Measurements from ENCODE around the gene PDIA5.

PDIA5 gene

GRCh38 chr3:123050666-123051065 lies 16.2 kb upstream of the PDIA5 start:
- Histone ChIP-seq H3K27me3 (replicated peaks; ENCODE audit: control insufficient read depth, insufficient read depth, low read length) (no peaks in the 10 kb centered on the region), H3K4me3 (replicated peaks; ENCODE audit: low read depth, low read length) (no peak overlapping the region), H3K36me3 (ENCODE audit: control insufficient read depth, insufficient read depth, low read length) (no peaks in the 10 kb centered on the region)
- no peak for TF ChIP-seq CTCF (IDR thresholded peaks at IDR 0.05; ENCODE audit: insufficient read depth, low read length, poor library complexity, severe bottlenecking)
- DNase-seq (ENCODE audit: extremely low read depth, insufficient read length): no peak

GRCh38 chr3:123053107-123053506 lies 13.7 kb upstream of the PDIA5 start:
- Histone ChIP-seq H3K27me3 (replicated peaks; ENCODE audit: control insufficient read depth, insufficient read depth, low read length) (no peaks in the 10 kb centered on the region), H3K36me3 (ENCODE audit: control insufficient read depth, insufficient read depth, low read length) (no peaks in the 10 kb centered on the region), H3K4me3 (replicated peaks; ENCODE audit: low read depth, low read length) (no peak overlapping the region)
- no peak for TF ChIP-seq CTCF (IDR thresholded peaks at IDR 0.05; ENCODE audit: insufficient read depth, low read length, poor library complexity, severe bottlenecking)
- DNase-seq (ENCODE audit: extremely low read depth, insufficient read length): no peak

- H3K27me3 ChIP-seq (replicated peaks; ENCODE audit: control insufficient read depth, insufficient read depth, low read length): no peaks in the 10 kb centered on the region
- H3K4me3 ChIP-seq (replicated peaks; ENCODE audit: low read depth, low read length): no peak overlapping the region
- TF ChIP-seq CTCF (IDR thresholded peaks at IDR 0.05; ENCODE audit: insufficient read depth, low read length, poor library complexity, severe bottlenecking): no peak
- DNase-seq (ENCODE audit: extremely low read depth, insufficient read length): no peak
- no peaks in the 10 kb centered on the region for H3K36me3 ChIP-seq (ENCODE audit: control insufficient read depth, insufficient read depth, low read length)
Measured at GRCh38 chr3:123054109-123054778, 12.6 kb upstream of the PDIA5 start.

- no peak for TF ChIP-seq CTCF (IDR thresholded peaks at IDR 0.05; ENCODE audit: insufficient read depth, low read length, poor library complexity, severe bottlenecking)
Measured at GRCh38 chr3:123054931-123055330, 11.9 kb upstream of the PDIA5 start.

GRCh38 chr3:123055352-123055751 lies 11.5 kb upstream of the PDIA5 start:
- DNase-seq (ENCODE audit: extremely low read depth, insufficient read length): no peak
- H3K36me3 ChIP-seq (ENCODE audit: control insufficient read depth, insufficient read depth, low read length): no peaks in the 10 kb centered on the region
- H3K27me3 ChIP-seq (replicated peaks; ENCODE audit: control insufficient read depth, insufficient read depth, low read length): no peaks in the 10 kb centered on the region
- TF ChIP-seq CTCF (IDR thresholded peaks at IDR 0.05; ENCODE audit: insufficient read depth, low read length, poor library complexity, severe bottlenecking): no peak
- H3K4me3 ChIP-seq (replicated peaks; ENCODE audit: low read depth, low read length): no peak overlapping the region

More at GRCh38 chr3:123054931-123055330, 11.9 kb upstream of the PDIA5 start:
- DNase-seq (ENCODE audit: extremely low read depth, insufficient read length): no peak
- H3K27me3 ChIP-seq (replicated peaks; ENCODE audit: control insufficient read depth, insufficient read depth, low read length): no peaks in the 10 kb centered on the region
- no peak overlapping the region for H3K4me3 ChIP-seq (replicated peaks; ENCODE audit: low read depth, low read length)
- H3K36me3 ChIP-seq (ENCODE audit: control insufficient read depth, insufficient read depth, low read length): no peaks in the 10 kb centered on the region

- Histone ChIP-seq H3K4me3 (replicated peaks; ENCODE audit: low read depth, low read length) (no peak overlapping the region), H3K36me3 (ENCODE audit: control insufficient read depth, insufficient read depth, low read length) (no peaks in the 10 kb centered on the region), H3K27me3 (replicated peaks; ENCODE audit: control insufficient read depth, insufficient read depth, low read length) (no peaks in the 10 kb centered on the region)
- DNase-seq (ENCODE audit: extremely low read depth, insufficient read length): no peak
- no peak for TF ChIP-seq CTCF (IDR thresholded peaks at IDR 0.05; ENCODE audit: insufficient read depth, low read length, poor library complexity, severe bottlenecking)
Measured at GRCh38 chr3:123058505-123058904, 8.3 kb upstream of the PDIA5 start.

Measured in GM06990 (cell line).